H1 (cell line): ENCODE measurements around the gene PAX7. TPM values are rescaled to one million over a fixed set of nuclear protein-coding genes. Genes with fewer than 3 reads are reported as not detected.

Experiments used
- CTCF ChIA-PET: fragments of 300-600 bp; sonication (Branson Sonifier 250); formaldehyde crosslinking; loops from one replicate; lab custom pipeline; 2021; ENCODE audit not compliant: partially characterized antibody; lab: Charles Lee
- POLR2A ChIA-PET: fragments of 300-600 bp; sonication (Branson Sonifier 250); formaldehyde crosslinking; loops from one replicate; lab custom pipeline; 2021; ENCODE audit warnings: inconsistent platforms; ENCODE audit not compliant: partially characterized antibody; lab: Charles Lee
- DNase-seq, 2 experiments: peaks; one replicate each; pipeline versions ENCODE4 v3.0.0 to v3.0.0-alpha.2; 2010 to 2022; ENCODE audit warnings: low spot score in 2 of 2, low read depth in 1 of 2, mixed read lengths in 1 of 2
- FAIRE-seq: peaks from 2 replicates; lab custom pipeline; 2011; peaks lifted over from hg19 to GRCh38; lab: Jason Lieb, UNC
- H2AFZ ChIP-seq: 2 replicates; pipeline ENCODE4 v1.8.1; 2012; ENCODE audit warnings: low read length, inconsistent platforms
- H2AK5ac ChIP-seq: 2 replicates; pipeline ENCODE4 v1.6.1; 2013; ENCODE audit warnings: low read depth, low read length
- H2BK120ac ChIP-seq: replicated peaks from 2 replicates; pipeline ENCODE3; 2013; ENCODE audit warnings: low read depth, low read length, inconsistent platforms
- H2BK12ac ChIP-seq: 2 replicates; pipeline ENCODE4 v1.6.1; 2013; ENCODE audit warnings: low read depth, low read length
- H2BK15ac ChIP-seq: 2 replicates; pipeline ENCODE4 v1.6.1; 2013; ENCODE audit warnings: low read length
- H2BK20ac ChIP-seq: 2 replicates; pipeline ENCODE4 v1.6.1; 2013; ENCODE audit warnings: low read length
- H2BK5ac ChIP-seq: 2 replicates; pipeline ENCODE4 v1.6.1; 2013; ENCODE audit warnings: low read depth, low read length
- H3K14ac ChIP-seq: 2 replicates; pipeline ENCODE4 v1.6.1; 2013; ENCODE audit warnings: inconsistent platforms; ENCODE audit not compliant: insufficient read length
- H3K18ac ChIP-seq: 2 replicates; pipeline ENCODE4 v1.6.1; 2013; ENCODE audit warnings: low read length; ENCODE audit errors: extremely low read depth
- H3K23ac ChIP-seq: 2 replicates; pipeline ENCODE4 v1.6.1; 2013; ENCODE audit warnings: inconsistent platforms; ENCODE audit not compliant: insufficient read length
- H3K23me2 ChIP-seq: 2 replicates; pipeline ENCODE4 v1.6.1; 2013; ENCODE audit warnings: low read depth, low read length
- H3K27ac ChIP-seq: 2 replicates; pipeline ENCODE4 v1.6.1; 2011; ENCODE audit warnings: low read depth, low read length, inconsistent platforms
- H3K27me3 ChIP-seq, 4 experiments: replicated peaks in 1 of 4; 1 replicate in 1 of 4; 2 replicates in 3 of 4; pipeline versions ENCODE4 v1.6.1 to v1.8.1; 2011 to 2013; ENCODE audit warnings: low read length in 3 of 4, mild to moderate bottlenecking in 3 of 4, inconsistent platforms in 2 of 4, mixed read lengths in 2 of 4, moderate library complexity in 1 of 4; ENCODE audit not compliant: control insufficient read depth in 3 of 4, insufficient read depth in 3 of 4; ENCODE audit errors: extremely low read depth in 1 of 4
- H3K36me3 ChIP-seq, 4 experiments: 2 replicates each; pipeline versions ENCODE4 v1.6.1 to v1.8.1; 2011 to 2013; ENCODE audit warnings: mild to moderate bottlenecking in 4 of 4, low read length in 3 of 4, moderate library complexity in 2 of 4, control low read depth in 1 of 4, inconsistent platforms in 1 of 4; ENCODE audit not compliant: insufficient read depth in 4 of 4, control insufficient read depth in 2 of 4
- H3K4ac ChIP-seq: replicated peaks from 2 replicates; pipeline ENCODE3; 2013; ENCODE audit warnings: low read length, low read depth, mixed read lengths, inconsistent platforms; ENCODE audit not compliant: insufficient read length
- H3K4me1 ChIP-seq, 4 experiments: replicated peaks in 1 of 4; 1 replicate in 1 of 4; 2 replicates in 3 of 4; pipeline versions ENCODE4 v1.6.1 to v1.8.1; 2011 to 2013; ENCODE audit warnings: low read length in 3 of 4, inconsistent platforms in 2 of 4, mixed read lengths in 1 of 4; ENCODE audit not compliant: insufficient read depth in 4 of 4, control insufficient read depth in 3 of 4
- H3K4me2 ChIP-seq, 2 experiments: 2 replicates each; pipeline versions ENCODE4 v1.6.1 to v1.8.1; 2011 to 2013; ENCODE audit warnings: low read depth in 2 of 2, low read length in 2 of 2, control low read depth in 1 of 2, inconsistent platforms in 1 of 2, mild to moderate bottlenecking in 1 of 2; ENCODE audit not compliant: insufficient read depth in 1 of 2
- H3K4me3 ChIP-seq, 4 experiments: fragments of 200-600, 300-600 bp in 1 of 4; sonication (generic), shearing (Covaris generic), sonication (Bioruptor Twin) in 1 of 4; 2 replicates each; pipeline versions ENCODE4 v1.5.1 to v1.8.1; 2011 to 2016; ENCODE audit warnings: low read length in 4 of 4, low read depth in 3 of 4, control low read depth in 2 of 4, inconsistent platforms in 2 of 4, mild to moderate bottlenecking in 2 of 4, mixed read lengths in 1 of 4, moderate library complexity in 1 of 4; ENCODE audit not compliant: insufficient read depth in 2 of 4; ENCODE audit errors: extremely low read depth in 1 of 4
- H3K56ac ChIP-seq: replicated peaks from 2 replicates; pipeline ENCODE3; 2013; ENCODE audit warnings: low read depth, mild to moderate bottlenecking, mixed read lengths, low read length, inconsistent platforms; ENCODE audit not compliant: insufficient read length
- H3K79me1 ChIP-seq: 2 replicates; pipeline ENCODE4 v1.6.1; 2013; ENCODE audit warnings: low read depth, low read length, control low read depth
- H3K79me2 ChIP-seq, 2 experiments: 2 replicates each; pipeline versions ENCODE4 v1.6.1 to v1.8.1; 2012 to 2013; ENCODE audit warnings: low read length in 2 of 2, mild to moderate bottlenecking in 2 of 2, inconsistent platforms in 1 of 2; ENCODE audit not compliant: insufficient read depth in 2 of 2, control insufficient read depth in 1 of 2
- H3K9ac ChIP-seq, 4 experiments: replicated peaks in 1 of 4; 1 replicate in 1 of 4; 2 replicates in 3 of 4; pipeline versions ENCODE4 v1.6.1 to v1.8.1; 2011 to 2013; ENCODE audit warnings: low read depth in 3 of 4, low read length in 3 of 4, control low read depth in 2 of 4, mild to moderate bottlenecking in 2 of 4, moderate library complexity in 2 of 4, inconsistent platforms in 1 of 4; ENCODE audit errors: extremely low read depth in 1 of 4
- H3K9me3 ChIP-seq, 2 experiments: 2 replicates each; pipeline versions ENCODE4 v1.6.1 to v1.8.1; 2012 to 2013; ENCODE audit warnings: mild to moderate bottlenecking in 2 of 2, moderate library complexity in 2 of 2, control low read depth in 1 of 2, inconsistent platforms in 1 of 2, low read depth in 1 of 2, low read length in 1 of 2, mixed read lengths in 1 of 2; ENCODE audit not compliant: insufficient read depth in 2 of 2
- H4K20me1 ChIP-seq, 2 experiments: replicated peaks in 1 of 2; 2 replicates each; pipeline versions ENCODE3 to v1.8.1; 2011 to 2013; ENCODE audit warnings: inconsistent platforms in 2 of 2, low read length in 2 of 2, mild to moderate bottlenecking in 1 of 2; ENCODE audit not compliant: insufficient read depth in 2 of 2, control insufficient read depth in 1 of 2
- H4K5ac ChIP-seq: 2 replicates; pipeline ENCODE4 v1.6.1; 2013; ENCODE audit warnings: low read length, low read depth, mixed read lengths, inconsistent platforms; ENCODE audit not compliant: insufficient read length
- H4K8ac ChIP-seq: 2 replicates; pipeline ENCODE4 v1.8.0; 2013; ENCODE audit warnings: mild to moderate bottlenecking, moderate library complexity, low read length, inconsistent platforms; ENCODE audit not compliant: insufficient read depth; ENCODE audit errors: extremely low read depth
- H4K91ac ChIP-seq: replicated peaks from 2 replicates; pipeline ENCODE3; 2013; ENCODE audit warnings: low read length, mixed read lengths, inconsistent platforms; ENCODE audit not compliant: insufficient read length
- CREB1 ChIP-seq: IDR thresholded peaks from 2 replicates; pipeline ENCODE4 v1.6.1; 2012; ENCODE audit warnings: inconsistent platforms
- E2F6 ChIP-seq: IDR thresholded peaks from 2 replicates; pipeline ENCODE4 v1.6.1; 2012; ENCODE audit warnings: inconsistent platforms
- MAX ChIP-seq: IDR thresholded peaks from 2 replicates; pipeline ENCODE4 v1.6.1; 2012; ENCODE audit warnings: inconsistent platforms
- WGBS, 2 experiments: shearing (Covaris generic) in 1 of 2; methylation state at CpG; one replicate each; pipeline versions ENCODE4 v1.1.6 to v1.1.7; 2013 to 2015; ENCODE audit warnings: low lambda C conversion rate in 2 of 2, mixed read lengths in 2 of 2, inconsistent platforms in 1 of 2, low coverage in 1 of 2, missing lambda C conversion rate in 1 of 2; ENCODE audit not compliant: insufficient replicate concordance in 2 of 2, insufficient coverage in 1 of 2, insufficient read length in 1 of 2; ENCODE audit errors: extremely low coverage in 1 of 2, missing lambda C conversion rate in 1 of 2; 5-methylcytosine and 5-hydroxymethylcytosine counted together
- polyA plus RNA-seq, 7 experiments: library from polyadenylated mRNA; depleted of rRNA in 3 of 7; stranded (reverse) in 5 of 7; unstranded in 2 of 7; fragments of >200 nt in 5 of 7; fragments of 200-250 nt in 2 of 7; gene quantifications; 1 replicate in 5 of 7; 2 replicates in 1 of 7; 4 replicates in 1 of 7; pipeline versions ENCODE4 v1.2.1 to v1.2.3, GENCODE V29; 2011 to 2013; ENCODE audit warnings: missing spikeins in 2 of 7, mixed read lengths in 2 of 7
- total RNA-seq: library from RNA; stranded (reverse); fragmentation: NEBNext Ultra II Directional; extraction: Animal tissue kit (Norgen Biotek cat#: 25700); gene quantifications from 2 replicates; pipeline ENCODE4 v1.2.1, GENCODE V29; 2021

The PAX7 gene
- total and polyA plus RNA-seq, 2 of the 8 experiments (the other 6 are each of a cell fraction or from before 2014, with no cell fraction given) = not detected

- no peak overlapping the region for H3K18ac ChIP-seq
- H3K36me3 ChIP-seq = no peaks in the 10 kb centered on the region
- peak overlapping the region; percentile 15; the same call in 1 of the 2 replicates for H2BK20ac ChIP-seq
- H2AK5ac ChIP-seq = no peak overlapping the region; the same call in 1 of the 2 replicates
- H4K91ac ChIP-seq = peak overlapping the region; percentile 56
- CTCF ChIA-PET = interaction anchor here (0.9 to 3.9 kb wide), 9 partner anchors 10 to 274 kb away, joined by 3 to 12 read pairs (median 4); no protein-coding TSS in a partner anchor
- FAIRE-seq (no peak), DNase-seq (no peak)
- no peaks in the 10 kb centered on the region for H3K9me3 ChIP-seq
- H3K9ac ChIP-seq = no peak overlapping the region
- 68% methylated on average over 7 of the region's 7 CpGs; no CpG with 5 or more reads in 1 of the 2 experiments for WGBS, 2 experiments
- peak overlapping the region; percentile 27 for H4K5ac ChIP-seq
- no peak overlapping the region for H3K14ac ChIP-seq
- no peak overlapping the region for H4K8ac ChIP-seq
- TF ChIP-seq MAX (peak; percentile 38; the same call in 1 of the 2 replicates), E2F6 (peak; percentile 74), CREB1 (no peak)
- H4K20me1 ChIP-seq = no peaks in the 10 kb centered on the region
- H3K4ac ChIP-seq = peak overlapping the region; percentile 14
- H3K56ac ChIP-seq = no peak overlapping the region
- H2BK15ac ChIP-seq = peak overlapping the region; percentile 12; the same call in 1 of the 2 replicates
- H3K27me3 ChIP-seq = peaks cover 0 to 5% (median 0%) of the 10 kb centered on the region in 4 experiments; a peak in 3 of 7 replicates
- no peak overlapping the region for H2BK12ac ChIP-seq
- H3K4me3 ChIP-seq = no peak overlapping the region
- POLR2A ChIA-PET = interaction anchor here (1.3 kb wide), 2 partner anchors 60 to 285 kb away, joined by 3 read pairs; no protein-coding TSS in a partner anchor
- no peaks in the 10 kb centered on the region for H3K4me1 ChIP-seq
- no peaks in the 10 kb centered on the region; the same call in 1 of the 2 replicates for H3K23me2 ChIP-seq
- no peak overlapping the region for H2AFZ ChIP-seq
- H3K27ac ChIP-seq = no peak overlapping the region
- H3K79me2 ChIP-seq = no peaks in the 10 kb centered on the region
- H3K4me2 ChIP-seq = no peak overlapping the region
- no peak overlapping the region for H3K23ac ChIP-seq
- no peak overlapping the region for H2BK120ac ChIP-seq
- no peaks in the 10 kb centered on the region for H3K79me1 ChIP-seq
- H2BK5ac ChIP-seq = no peak overlapping the region
These were observed 16.4 kb upstream of the PAX7 start for GRCh38 chr1:18614069-18614735.
